Neural cell (in vitro differentiated cells): ENCODE results near the gene DEGS2. TPM values are rescaled to one million over a fixed set of nuclear protein-coding genes. Genes with fewer than 3 reads are reported as not detected.

Source experiments
- H2AFZ ChIP-seq: fragments of 200-600, 300-800 bp; sonication (generic), shearing (Covaris generic); 2 replicates; pipeline ENCODE4 v1.6.0; 2014; ENCODE audit warnings: low read depth, mild to moderate bottlenecking, antibody characterized with exemption, low read length, moderate library complexity
- H3F3A ChIP-seq: fragments of 200-600 bp; shearing (Covaris generic); 2 replicates; pipeline ENCODE4 v1.6.1; 2016; ENCODE audit warnings: mild to moderate bottlenecking, moderate library complexity, mixed read lengths, antibody characterized with exemption, low read length; ENCODE audit not compliant: insufficient read depth, poor library complexity, severe bottlenecking
- H3K27ac ChIP-seq: fragments of 200-600, 300-800 bp; sonication (generic), shearing (Covaris generic); 2 replicates; pipeline ENCODE4 v1.5.1; 2014; ENCODE audit warnings: mild to moderate bottlenecking, low read length, moderate library complexity
- H3K27me3 ChIP-seq: fragments of 300-800, 200-600 bp; sonication (generic), shearing (Covaris generic); 2 replicates; pipeline ENCODE4 v1.6.0; 2014; ENCODE audit warnings: mild to moderate bottlenecking, low read depth, low read length, moderate library complexity; ENCODE audit not compliant: insufficient read depth
- H3K36me3 ChIP-seq: fragments of 300-800, 200-600 bp; sonication (generic), shearing (Covaris generic); 2 replicates; pipeline ENCODE4 v1.5.1; 2014; ENCODE audit warnings: mild to moderate bottlenecking, antibody characterized with exemption, low read length, moderate library complexity; ENCODE audit not compliant: insufficient read depth
- H3K4me2 ChIP-seq: fragments of 300-800, 200-600 bp; sonication (generic), shearing (Covaris generic); 2 replicates; pipeline ENCODE4 v1.6.0; 2014; ENCODE audit warnings: mild to moderate bottlenecking, low read length
- H3K4me3 ChIP-seq: fragments of 300-800, 200-600 bp; sonication (generic), shearing (Covaris generic); 2 replicates; pipeline ENCODE4 v1.5.1; 2014; ENCODE audit warnings: mild to moderate bottlenecking, low read length, moderate library complexity
- H3K79me2 ChIP-seq: fragments of 200-600 bp; shearing (Covaris generic); replicated peaks from 2 replicates; pipeline ENCODE4 v1.6.0; 2014; ENCODE audit warnings: mild to moderate bottlenecking, low read length, moderate library complexity; ENCODE audit not compliant: insufficient read depth
- H3K9ac ChIP-seq: fragments of 300-800, 200-600 bp; sonication (generic), shearing (Covaris generic); 2 replicates; pipeline ENCODE4 v1.6.1; 2016; ENCODE audit warnings: mild to moderate bottlenecking, low read length, mixed read lengths
- H3K9me2 ChIP-seq: fragments of 200-600 bp; shearing (Covaris generic); 2 replicates; pipeline ENCODE4 v1.6.1; 2016; ENCODE audit warnings: mild to moderate bottlenecking, low read length, mixed read lengths; ENCODE audit not compliant: insufficient read depth
- H3K9me3 ChIP-seq: fragments of 200-600, 300-800 bp; sonication (generic), shearing (Covaris generic); 2 replicates; pipeline ENCODE4 v1.6.1; 2016; ENCODE audit warnings: mild to moderate bottlenecking, mixed run types, low read length, moderate library complexity, mixed read lengths
- H4K20me1 ChIP-seq: fragments of 200-600 bp; shearing (Covaris generic); 2 replicates; pipeline ENCODE4 v1.6.1; 2016; ENCODE audit warnings: mild to moderate bottlenecking, mixed run types; ENCODE audit not compliant: insufficient read depth
- CTCF ChIP-seq: fragments of 450-650 bp; IDR thresholded peaks from 2 replicates; pipeline ENCODE4 v1.5.1; 2014; ENCODE audit warnings: antibody characterized with exemption, mild to moderate bottlenecking, moderate library complexity; ENCODE audit not compliant: poor library complexity, severe bottlenecking
- EP300 ChIP-seq: fragments of 450-650 bp; conservative IDR thresholded peaks from 2 replicates; pipeline ENCODE4 v1.6.1; 2014; ENCODE audit warnings: antibody characterized with exemption, mild to moderate bottlenecking, moderate library complexity; ENCODE audit not compliant: poor library complexity, severe bottlenecking
- EZH2 ChIP-seq: fragments of 200-600, 300-800 bp; shearing (Covaris generic), sonication (generic); IDR thresholded peaks from 2 replicates; pipeline ENCODE4 v1.6.1; 2014; ENCODE audit warnings: antibody characterized with exemption, low read length, borderline replicate concordance, mild to moderate bottlenecking; ENCODE audit not compliant: insufficient read depth, poor library complexity, severe bottlenecking
- REST ChIP-seq: IDR thresholded peaks from 2 replicates; pipeline ENCODE4 v1.6.1; 2012; ENCODE audit warnings: borderline replicate concordance
- SMC3 ChIP-seq: fragments of 450-650 bp; conservative IDR thresholded peaks from 2 replicates; pipeline ENCODE4 v1.6.1; 2014; ENCODE audit warnings: antibody characterized with exemption, mild to moderate bottlenecking, moderate library complexity; ENCODE audit not compliant: poor library complexity
- polyA plus RNA-seq: library from polyadenylated mRNA; depleted of rRNA; stranded (reverse); fragments of >200 nt; gene quantifications from 2 replicates; pipeline ENCODE4 v1.2.3, GENCODE V29; 2014

The DEGS2 gene
- polyA plus RNA-seq, 1 donor from 2014 or later, result 0.37 TPM

- H3K4me2 ChIP-seq, result no peak overlapping the region
- H3K27me3 ChIP-seq, result no peaks in the 10 kb centered on the region
- H3F3A ChIP-seq, result no peaks in the 10 kb centered on the region
- H3K36me3 ChIP-seq, result peaks cover 13% of the 10 kb centered on the region
- H3K9me3 ChIP-seq, result no peaks in the 10 kb centered on the region
- H3K4me3 ChIP-seq, result no peak overlapping the region
- H2AFZ ChIP-seq, result no peak overlapping the region
- H4K20me1 ChIP-seq, result no peaks in the 10 kb centered on the region
- H3K9me2 ChIP-seq, result no peaks in the 10 kb centered on the region
- no peak overlapping the region for H3K27ac ChIP-seq
- no peaks in the 10 kb centered on the region for H3K79me2 ChIP-seq
- no peak for TF ChIP-seq EZH2
- H3K9ac ChIP-seq, result no peak overlapping the region
Observed at GRCh38 chr14:100131181-100131580, 28.3 kb downstream of the DEGS2 start.

GRCh38 chr14:100130521-100130920, 28.9 kb downstream of the DEGS2 start:
- no peak overlapping the region for H3K4me3 ChIP-seq
- H3K9me2 ChIP-seq, result no peaks in the 10 kb centered on the region
- no peaks in the 10 kb centered on the region for H3K27me3 ChIP-seq
- TF ChIP-seq EZH2, result no peak
- TF ChIP-seq CTCF, result no peak
- TF ChIP-seq SMC3, result no peak
- H3K9me3 ChIP-seq, result no peaks in the 10 kb centered on the region
- H3K4me2 ChIP-seq, result no peak overlapping the region
- no peak overlapping the region for H3K27ac ChIP-seq
- H3K9ac ChIP-seq, result no peak overlapping the region
- H2AFZ ChIP-seq, result no peak overlapping the region
- H4K20me1 ChIP-seq, result no peaks in the 10 kb centered on the region
- peaks cover 17% of the 10 kb centered on the region for H3K36me3 ChIP-seq
- H3K79me2 ChIP-seq, result no peaks in the 10 kb centered on the region
- H3F3A ChIP-seq, result no peaks in the 10 kb centered on the region

- no peak for TF ChIP-seq EP300
- TF ChIP-seq CTCF, result no peak
- TF ChIP-seq REST, result no peak
- Histone ChIP-seq H3K4me3 (no peak overlapping the region), H3K79me2 (no peaks in the 10 kb centered on the region), H3F3A (no peaks in the 10 kb centered on the region), H3K27ac (no peak overlapping the region), H4K20me1 (no peaks in the 10 kb centered on the region), H3K9me2 (no peaks in the 10 kb centered on the region), H3K4me2 (no peak overlapping the region), H2AFZ (no peak overlapping the region), H3K9me3 (no peaks in the 10 kb centered on the region), H3K27me3 (no peaks in the 10 kb centered on the region), H3K36me3 (peaks cover 17% of the 10 kb centered on the region), H3K9ac (no peak overlapping the region)
Observed at GRCh38 chr14:100129161-100129589, 30.3 kb downstream of the DEGS2 start.
